ENCODE data around the gene TNFSF10. TPM values are rescaled to one million over a fixed set of nuclear protein-coding genes. Genes with fewer than 3 reads are reported as not detected.

The TNFSF10 gene
- total and polyA plus RNA-seq, 4 donors: 5.2 to 19.1 (median 9.3) TPM

- no peaks in the 10 kb centered on the region for H3K27me3 ChIP-seq (ENCODE audit: control insufficient read depth, insufficient read depth, low read length)
- WGBS (ENCODE audit: insufficient coverage): 100% methylated on average over 1 of the region's 2 CpGs
- H3K4me1 ChIP-seq (ENCODE audit: control insufficient read depth, insufficient read depth, low read length): no peaks in the 10 kb centered on the region
- no peak overlapping the region for H3K4me3 ChIP-seq (ENCODE audit: low read depth, low read length)
- no peaks in the 10 kb centered on the region for H3K36me3 ChIP-seq (ENCODE audit: control insufficient read depth, insufficient read depth, low read length)
- no peak overlapping the region for H3K27ac ChIP-seq (ENCODE audit: low read depth, low read length)
- H3K9me3 ChIP-seq (ENCODE audit: control insufficient read depth, insufficient read depth, low read length): no peaks in the 10 kb centered on the region
- no peak for DNase-seq (ENCODE audit: low read depth in 4 of 6, low spot score in 6 of 6)
These were observed 55.9 kb downstream of the TNFSF10 start for GRCh38 chr3:172467170-172467824.

- H3K27me3 ChIP-seq (ENCODE audit: control insufficient read depth, insufficient read depth, low read length): no peaks in the 10 kb centered on the region
- no peak for DNase-seq (ENCODE audit: low read depth in 4 of 6, low spot score in 6 of 6)
- H3K4me3 ChIP-seq (ENCODE audit: low read depth, low read length): no peak overlapping the region
- WGBS (ENCODE audit: insufficient coverage): no CpG with 5 or more reads among the region's 4 CpGs
- H3K27ac ChIP-seq (ENCODE audit: low read depth, low read length): no peak overlapping the region
- no peaks in the 10 kb centered on the region for H3K9me3 ChIP-seq (ENCODE audit: control insufficient read depth, insufficient read depth, low read length)
- no peaks in the 10 kb centered on the region for H3K36me3 ChIP-seq (ENCODE audit: control insufficient read depth, insufficient read depth, low read length)
- no peaks in the 10 kb centered on the region for H3K4me1 ChIP-seq (ENCODE audit: control insufficient read depth, insufficient read depth, low read length)
These were observed 56.6 kb downstream of the TNFSF10 start for GRCh38 chr3:172466553-172467130.

GRCh38 chr3:172465281-172465680 lies 57.9 kb downstream of the TNFSF10 start:
- no peaks in the 10 kb centered on the region for H3K27me3 ChIP-seq (ENCODE audit: control insufficient read depth, insufficient read depth, low read length)
- no peak overlapping the region for H3K27ac ChIP-seq (ENCODE audit: low read depth, low read length)
- no peak overlapping the region for H3K4me3 ChIP-seq (ENCODE audit: low read depth, low read length)
- H3K4me1 ChIP-seq (ENCODE audit: control insufficient read depth, insufficient read depth, low read length): no peaks in the 10 kb centered on the region
- DNase-seq (ENCODE audit: low read depth in 4 of 6, low spot score in 6 of 6): no peak
- no peaks in the 10 kb centered on the region for H3K36me3 ChIP-seq (ENCODE audit: control insufficient read depth, insufficient read depth, low read length)
- no peaks in the 10 kb centered on the region for H3K9me3 ChIP-seq (ENCODE audit: control insufficient read depth, insufficient read depth, low read length)

- no peaks in the 10 kb centered on the region for H3K36me3 ChIP-seq (ENCODE audit: control insufficient read depth, insufficient read depth, low read length)
- peak in 1 of 6 donors; percentile 59 for DNase-seq (ENCODE audit: low read depth in 4 of 6, low spot score in 6 of 6)
- H3K27me3 ChIP-seq (ENCODE audit: control insufficient read depth, insufficient read depth, low read length): no peaks in the 10 kb centered on the region
- H3K4me3 ChIP-seq (ENCODE audit: low read depth, low read length): no peak overlapping the region
- no peaks in the 10 kb centered on the region for H3K9me3 ChIP-seq (ENCODE audit: control insufficient read depth, insufficient read depth, low read length)
- WGBS (ENCODE audit: insufficient coverage): no CpG with 5 or more reads among the region's 6 CpGs
- H3K27ac ChIP-seq (ENCODE audit: low read depth, low read length): no peak overlapping the region
- H3K4me1 ChIP-seq (ENCODE audit: control insufficient read depth, insufficient read depth, low read length): no peaks in the 10 kb centered on the region
These were observed 58.9 kb downstream of the TNFSF10 start for GRCh38 chr3:172464306-172464705.

GRCh38 chr3:172461530-172462138 lies 61.6 kb downstream of the TNFSF10 start:
- 44% methylated on average over 5 of the region's 5 CpGs for WGBS (ENCODE audit: insufficient coverage)
- no peaks in the 10 kb centered on the region for H3K36me3 ChIP-seq (ENCODE audit: control insufficient read depth, insufficient read depth, low read length)
- DNase-seq (ENCODE audit: low read depth in 4 of 6, low spot score in 6 of 6): peak in 2 of 6 donors; percentile 18 to 32
- no peak overlapping the region for H3K27ac ChIP-seq (ENCODE audit: low read depth, low read length)
- no peaks in the 10 kb centered on the region for H3K4me1 ChIP-seq (ENCODE audit: control insufficient read depth, insufficient read depth, low read length)
- H3K27me3 ChIP-seq (ENCODE audit: control insufficient read depth, insufficient read depth, low read length): no peaks in the 10 kb centered on the region
- H3K9me3 ChIP-seq (ENCODE audit: control insufficient read depth, insufficient read depth, low read length): no peaks in the 10 kb centered on the region
- no peak overlapping the region for H3K4me3 ChIP-seq (ENCODE audit: low read depth, low read length)

- H3K27ac ChIP-seq (ENCODE audit: low read depth, low read length): no peak overlapping the region
- no peak for DNase-seq (ENCODE audit: low read depth in 4 of 6, low spot score in 6 of 6)
- H3K9me3 ChIP-seq (ENCODE audit: control insufficient read depth, insufficient read depth, low read length): no peaks in the 10 kb centered on the region
- no peak overlapping the region for H3K4me3 ChIP-seq (ENCODE audit: low read depth, low read length)
- no peaks in the 10 kb centered on the region for H3K4me1 ChIP-seq (ENCODE audit: control insufficient read depth, insufficient read depth, low read length)
- H3K27me3 ChIP-seq (ENCODE audit: control insufficient read depth, insufficient read depth, low read length): peaks cover 3% of the 10 kb centered on the region
- no peaks in the 10 kb centered on the region for H3K36me3 ChIP-seq (ENCODE audit: control insufficient read depth, insufficient read depth, low read length)
- WGBS (ENCODE audit: insufficient coverage): 88% methylated on average over 2 of the region's 3 CpGs
These were observed 66.8 kb downstream of the TNFSF10 start for GRCh38 chr3:172456404-172456803.

Small RNA genes lying within 50 kb of the gene (small RNA-seq; reads per million reads assigned to genes)
- gene AC007919.1 (ENCODE audit: low replicate concordance): not detected

Other genes starting within 250 kb of the TNFSF10 start
- gene GHSR, start 75.0 kb downstream of the TNFSF10 start, total RNA-seq: under 1 TPM; 0.17 to 0.40 TPM
- under 1 TPM; 0.18 to 0.29 TPM for gene GHSR, start 75.0 kb downstream of the TNFSF10 start, polyA plus RNA-seq (ENCODE audit: insufficient read length in 2 of 2)
- 10 to 100 TPM in 1 of 2 donors, 1 to 10 TPM in 1; 4.0 to 16.3 TPM for gene NCEH1, start 187.6 kb upstream of the TNFSF10 start, total RNA-seq
- 10 to 100 TPM; 10.1 to 12.8 TPM for gene NCEH1, start 187.6 kb upstream of the TNFSF10 start, polyA plus RNA-seq (ENCODE audit: insufficient read length in 2 of 2)
- 10 to 100 TPM; 22.6 to 32.1 TPM for gene ECT2, start 227.3 kb upstream of the TNFSF10 start, total RNA-seq
- 10 to 100 TPM; 17.0 to 20.6 TPM for gene ECT2, start 227.3 kb upstream of the TNFSF10 start, polyA plus RNA-seq (ENCODE audit: insufficient read length in 2 of 2)